Hypothalamus (tissue), 51 donors: ENCODE results near the gene SPART.

ENCODE experiments used
- DNase-seq, 51 donors: peaks; one replicate each; lab custom pipeline; 2025; lab: John Stamatoyannopoulos, UW

The SPART gene

GRCh38 chr13:36346222-36347083 lies at the start of gene SPART:
Gene SPART, minus strand, starts transcription at chr13:36346394. Its CDS starts 10,564 bp downstream, at chr13:36335830.
- DNase-seq, result peak; percentile 80 to 99 (median 93)

- DNase-seq, result peak in 1 of 51 donors; percentile 29
These were observed 49.1 kb upstream of the SPART start for GRCh38 chr13:36395280-36395679.

GRCh38 chr13:36385489-36385888 lies 39.3 kb upstream of the SPART start:
- DNase-seq, result no peak

GRCh38 chr13:36382030-36382429 lies 35.8 kb upstream of the SPART start:
- no peak for DNase-seq

GRCh38 chr13:36377826-36378468 lies 31.8 kb upstream of the SPART start:
- no peak for DNase-seq

GRCh38 chr13:36374063-36374462 lies 27.9 kb upstream of the SPART start:
- no peak for DNase-seq

GRCh38 chr13:36371185-36371584 lies 25.0 kb upstream of the SPART start:
- DNase-seq, result peak in 2 of 51 donors; percentile 18 to 34

- peak in 43 of 51 donors; percentile 5 to 87 (median 56) for DNase-seq
These were observed 23.9 kb upstream of the SPART start for GRCh38 chr13:36370108-36370429.

- DNase-seq, result peak in 2 of 51 donors; percentile 45 to 63
These were observed 23.3 kb upstream of the SPART start for GRCh38 chr13:36369268-36370107.

- DNase-seq, result no peak
These were observed 19.8 kb upstream of the SPART start for GRCh38 chr13:36366031-36366430.

- DNase-seq, result no peak
These were observed 17.2 kb upstream of the SPART start for GRCh38 chr13:36363366-36363863.

GRCh38 chr13:36362914-36363313 lies 16.7 kb upstream of the SPART start:
- DNase-seq, result no peak

- DNase-seq, result no peak
These were observed 16.1 kb upstream of the SPART start for GRCh38 chr13:36362251-36362650.

- DNase-seq, result no peak
These were observed 14.7 kb upstream of the SPART start for GRCh38 chr13:36360903-36361302.

GRCh38 chr13:36359301-36359950 lies 13.2 kb upstream of the SPART start:
- DNase-seq, result no peak

GRCh38 chr13:36358175-36358718 lies 12.1 kb upstream of the SPART start:
- no peak for DNase-seq

- DNase-seq, result peak in 1 of 51 donors; percentile 20
These were observed 11.5 kb upstream of the SPART start for GRCh38 chr13:36357692-36358091.

- DNase-seq, result no peak
These were observed 11.0 kb upstream of the SPART start for GRCh38 chr13:36357231-36357630.

GRCh38 chr13:36356058-36356457 lies 9.9 kb upstream of the SPART start:
- DNase-seq, result no peak

- DNase-seq, result no peak
These were observed 9.4 kb upstream of the SPART start for GRCh38 chr13:36355632-36356031.
